Thyroid gland (tissue), 4 donors: ENCODE results near the gene GYS1.

Experiments used
- CTCF ChIP-seq, 6 experiments: fragments of 200-600 bp in 3 of 6; fragments of 450-650 bp in 3 of 6; sonication (generic) in 3 of 6; IDR thresholded peaks; one replicate each; pipeline ENCODE4 v1.5.1; 2016 to 2019; ENCODE audit warnings: antibody characterized with exemption in 6 of 6, mild to moderate bottlenecking in 2 of 6, inconsistent platforms in 1 of 6, moderate library complexity in 1 of 6
- POLR2A ChIP-seq, 2 donors: fragments of 450-650 bp; IDR thresholded peaks; one replicate each; pipeline ENCODE4 v1.6.1; 2017; ENCODE audit warnings: antibody characterized with exemption in 2 of 2, mild to moderate bottlenecking in 2 of 2, moderate library complexity in 1 of 2

- TF ChIP-seq CTCF (IDR thresholded peaks at IDR 0.05) (no peak), POLR2A (IDR thresholded peaks at IDR 0.05) (no peak)
These were observed 21.2 kb upstream of the GYS1 start for GRCh38 chr19:49014123-49014869.
